WTC11 (cell line): ENCODE data around the gene MYPN. TPM values are rescaled to one million over a fixed set of nuclear protein-coding genes. Genes with fewer than 3 reads are reported as not detected.

Experiments
- CBFB ChIP-seq: sonication (generic); formaldehyde crosslinking; IDR thresholded peaks from 2 replicates; pipeline ENCODE4 v1.8.1; 2022; ENCODE audit warnings: mild to moderate bottlenecking, low read depth, missing genetic modification reagents
- CREB1 ChIP-seq: sonication (generic); formaldehyde crosslinking; IDR thresholded peaks from 2 replicates; pipeline ENCODE4 v1.8.0; 2023; ENCODE audit warnings: mild to moderate bottlenecking, missing genetic modification reagents
- CREM ChIP-seq: sonication (generic); formaldehyde crosslinking; IDR thresholded peaks from 2 replicates; pipeline ENCODE4 v1.8.1; 2022; ENCODE audit warnings: mild to moderate bottlenecking, missing genetic modification reagents, moderate library complexity
- E2F5 ChIP-seq: sonication (generic); formaldehyde crosslinking; IDR thresholded peaks from 2 replicates; pipeline ENCODE4 v1.8.1; 2022; ENCODE audit warnings: mild to moderate bottlenecking, moderate library complexity, missing genetic modification reagents
- ELF4 ChIP-seq: sonication (generic); formaldehyde crosslinking; IDR thresholded peaks from 2 replicates; pipeline ENCODE4 v1.8.1; 2022; ENCODE audit warnings: low read depth, mild to moderate bottlenecking, moderate library complexity, missing genetic modification reagents
- EMX1 ChIP-seq: fragments of 250-450 bp; sonication (Bioruptor Pico); IDR thresholded peaks from 2 replicates; pipeline ENCODE4 v1.8.0; 2021; ENCODE audit warnings: mild to moderate bottlenecking
- FOXJ3 ChIP-seq: sonication (generic); formaldehyde crosslinking; IDR thresholded peaks from 2 replicates; pipeline ENCODE4 v1.9.0; 2021; ENCODE audit warnings: missing genetic modification reagents, mild to moderate bottlenecking, borderline replicate concordance
- FOXK1 ChIP-seq: sonication (generic); formaldehyde crosslinking; IDR thresholded peaks from 2 replicates; pipeline ENCODE4 v1.8.0; 2022; ENCODE audit warnings: mild to moderate bottlenecking, moderate library complexity, missing genetic modification reagents
- GRHL2 ChIP-seq: fragments of 250-450 bp; sonication (Bioruptor Pico); IDR thresholded peaks from 2 replicates; pipeline ENCODE4 v1.8.0; 2022; ENCODE audit warnings: mild to moderate bottlenecking, moderate library complexity; ENCODE audit not compliant: insufficient replicate concordance, severe bottlenecking
- HMGA2 ChIP-seq: fragments of 250-450 bp; sonication (Bioruptor Pico); IDR thresholded peaks from 2 replicates; pipeline ENCODE4 v1.4.0; 2021; ENCODE audit warnings: mild to moderate bottlenecking, moderate library complexity
- HMGXB4 ChIP-seq: sonication (generic); formaldehyde crosslinking; IDR thresholded peaks from 2 replicates; pipeline ENCODE4 v1.8.1; 2023; ENCODE audit warnings: mild to moderate bottlenecking, moderate library complexity, missing genetic modification reagents
- JAZF1 ChIP-seq: fragments of 250-450 bp; sonication (Bioruptor Pico); IDR thresholded peaks from 2 replicates; pipeline ENCODE4 v1.9.0; 2021; ENCODE audit warnings: moderate library complexity, mild to moderate bottlenecking, inconsistent platforms
- MAX ChIP-seq: sonication (generic); formaldehyde crosslinking; IDR thresholded peaks from 2 replicates; pipeline ENCODE4 v1.8.0; 2022; ENCODE audit warnings: mild to moderate bottlenecking, missing genetic modification reagents
- MYBL2 ChIP-seq: sonication (generic); formaldehyde crosslinking; IDR thresholded peaks from 2 replicates; pipeline ENCODE4 v1.8.1; 2023; ENCODE audit warnings: mild to moderate bottlenecking, moderate library complexity, missing genetic modification reagents
- NR2C2 ChIP-seq: sonication (generic); formaldehyde crosslinking; IDR thresholded peaks from 2 replicates; pipeline ENCODE4 v1.8.0; 2022; ENCODE audit warnings: mild to moderate bottlenecking, missing genetic modification reagents
- TEAD1 ChIP-seq: sonication (generic); formaldehyde crosslinking; IDR thresholded peaks from 2 replicates; pipeline ENCODE4 v1.8.0; 2022; ENCODE audit warnings: mild to moderate bottlenecking, missing genetic modification reagents
- ZNF138 ChIP-seq: sonication (generic); formaldehyde crosslinking; conservative IDR thresholded peaks from 2 replicates; pipeline ENCODE4 v1.8.1; 2022; ENCODE audit warnings: mild to moderate bottlenecking, moderate library complexity, missing genetic modification reagents
- ZNF219 ChIP-seq: sonication (generic); formaldehyde crosslinking; IDR thresholded peaks from 2 replicates; pipeline ENCODE4 v1.8.0; 2023; ENCODE audit warnings: missing genetic modification reagents, mild to moderate bottlenecking, borderline replicate concordance
- ZNF425 ChIP-seq: fragments of 250-450 bp; sonication (Bioruptor Pico); conservative IDR thresholded peaks from 2 replicates; pipeline ENCODE4 v1.9.0; 2021; ENCODE audit warnings: mild to moderate bottlenecking
- ZNF671 ChIP-seq: fragments of 250-450 bp; sonication (Bioruptor Pico); IDR thresholded peaks from 2 replicates; pipeline ENCODE4 v1.8.0; 2021; ENCODE audit warnings: mild to moderate bottlenecking
- ZSCAN18 ChIP-seq: fragments of 250-450 bp; sonication (Bioruptor Pico); IDR thresholded peaks from 2 replicates; pipeline ENCODE4 v2.1.2; 2022; ENCODE audit warnings: mild to moderate bottlenecking, moderate library complexity
- total RNA-seq: library from RNA; stranded (reverse); gene quantifications from 3 replicates; pipeline ENCODE4 v1.2.3, GENCODE V29; 2021
- TF ChIP-seq, protein P1 (sequence below): fragments of 250-450 bp; sonication (Bioruptor Pico); IDR thresholded peaks from 2 replicates; pipeline ENCODE4 v1.9.0; 2021; ENCODE audit warnings: moderate library complexity, mild to moderate bottlenecking, inconsistent platforms, borderline replicate concordance
- TF ChIP-seq, protein P2 (sequence below): sonication (generic); formaldehyde crosslinking; IDR thresholded peaks from 2 replicates; pipeline ENCODE4 v1.8.0; 2022; ENCODE audit warnings: mild to moderate bottlenecking, missing genetic modification reagents

The MYPN gene
- total RNA-seq, 1 experiment from 2014 or later, result not detected

GRCh38 chr10:68074775-68075549 is 34.3 kb upstream of the MYPN start, which contains the start of gene HERC4 (continued):
- TF ChIP-seq E2F5 (CRISPR knock-in tag) (0 out of 2 replicates have a peak, but pooled peaks have one; percentile 28), HMGA2 (CRISPR knock-in tag) (no peak), ELF4 (CRISPR knock-in tag) (no peak), CREB1 (CRISPR knock-in tag) (peak; percentile 55; the same call in 1 of the 2 replicates), CREM (CRISPR knock-in tag) (peak; percentile 48; the same call in 1 of the 2 replicates), ZNF138 (CRISPR knock-in tag) (no peak), TEAD1 (CRISPR knock-in tag) (peak; percentile 77; the same call in 1 of the 2 replicates), ZNF425 (CRISPR knock-in tag) (no peak), FOXJ3 (CRISPR knock-in tag) (no peak), ZSCAN18 (CRISPR knock-in tag) (no peak), GRHL2 (CRISPR knock-in tag) (no peak), FOXK1 (CRISPR knock-in tag) (peak; percentile 58; the same call in 1 of the 2 replicates), CBFB (CRISPR knock-in tag) (no peak), ZNF219 (CRISPR knock-in tag) (0 out of 2 replicates have a peak, but pooled peaks have one; percentile 49), MYBL2 (CRISPR knock-in tag) (peak; percentile 43; the same call in 1 of the 2 replicates), ZNF671 (CRISPR knock-in tag) (no peak), EMX1 (no peak), NR2C2 (CRISPR knock-in tag) (0 out of 2 replicates have a peak, but pooled peaks have one; percentile 18), JAZF1 (CRISPR knock-in tag) (no peak), HMGXB4 (CRISPR knock-in tag) (peak; percentile 56; the same call in 1 of the 2 replicates), MAX (CRISPR knock-in tag) (peak; percentile 49; the same call in 1 of the 2 replicates)
- TF ChIP-seq, protein P1, sequence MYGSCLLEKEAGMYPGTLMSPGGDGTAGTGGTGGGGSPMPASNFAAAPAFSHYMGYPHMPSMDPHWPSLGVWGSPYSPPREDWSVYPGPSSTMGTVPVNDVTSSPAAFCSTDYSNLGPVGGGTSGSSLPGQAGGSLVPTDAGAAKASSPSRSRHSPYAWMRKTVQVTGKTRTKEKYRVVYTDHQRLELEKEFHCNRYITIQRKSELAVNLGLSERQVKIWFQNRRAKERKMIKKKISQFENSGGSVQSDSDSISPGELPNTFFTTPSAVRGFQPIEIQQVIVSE, result no peak
- TF ChIP-seq, protein P2, sequence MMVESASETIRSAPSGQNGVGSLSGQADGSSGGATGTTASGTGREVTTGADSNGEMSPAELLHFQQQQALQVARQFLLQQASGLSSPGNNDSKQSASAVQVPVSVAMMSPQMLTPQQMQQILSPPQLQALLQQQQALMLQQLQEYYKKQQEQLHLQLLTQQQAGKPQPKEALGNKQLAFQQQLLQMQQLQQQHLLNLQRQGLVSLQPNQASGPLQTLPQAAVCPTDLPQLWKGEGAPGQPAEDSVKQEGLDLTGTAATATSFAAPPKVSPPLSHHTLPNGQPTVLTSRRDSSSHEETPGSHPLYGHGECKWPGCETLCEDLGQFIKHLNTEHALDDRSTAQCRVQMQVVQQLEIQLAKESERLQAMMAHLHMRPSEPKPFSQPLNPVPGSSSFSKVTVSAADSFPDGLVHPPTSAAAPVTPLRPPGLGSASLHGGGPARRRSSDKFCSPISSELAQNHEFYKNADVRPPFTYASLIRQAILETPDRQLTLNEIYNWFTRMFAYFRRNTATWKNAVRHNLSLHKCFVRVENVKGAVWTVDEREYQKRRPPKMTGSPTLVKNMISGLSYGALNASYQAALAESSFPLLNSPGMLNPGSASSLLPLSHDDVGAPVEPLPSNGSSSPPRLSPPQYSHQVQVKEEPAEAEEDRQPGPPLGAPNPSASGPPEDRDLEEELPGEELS (CRISPR knock-in tag), result no peak
- TF ChIP-seq, all 79 proteins: peak for 16
